HepG2 (cell line): ENCODE results near the gene RASA3. TPM values are rescaled to one million over a fixed set of nuclear protein-coding genes. Genes with fewer than 3 reads are reported as not detected.

ENCODE experiments used
- ATAC-seq: fragments of 200-7000 bp; cut with Tn5 transposase; 3 replicates; pipeline ENCODE4 v1.9.1; 2020; ENCODE audit warnings: mild to moderate bottlenecking, moderate library complexity
- BruUV-seq: library from RNA; stranded (reverse); fragments of 400-500 nt; replicated peaks from 2 replicates; lab custom pipeline; 2021; lab: Mats Ljungman, UMichigan
- CTCF ChIA-PET: fragments of 300-600 bp; formaldehyde crosslinking; extraction: SDS; loops from one replicate; lab custom pipeline; 2021; ENCODE audit warnings: low total read pairs, inconsistent platforms, low intra/inter-chr PET ratio; lab: Yijun Ruan, JAX
- POLR2A ChIA-PET: fragments of 350-600 bp; sonication (Branson Sonifier 250); formaldehyde crosslinking; loops from one replicate; lab custom pipeline; 2020; ENCODE audit warnings: antibody characterized with exemption, inconsistent platforms; lab: Yijun Ruan, JAX
- DNase-seq: peaks from one replicate; pipeline ENCODE4 v3.0.0-alpha.2; 2015; ENCODE audit warnings: low spot score
- FAIRE-seq: peaks from 3 replicates; lab custom pipeline; 2011; peaks lifted over from hg19 to GRCh38; lab: Jason Lieb, UNC
- H2AFZ ChIP-seq: one replicate; pipeline ENCODE4 v1.6.1; 2011; ENCODE audit warnings: low read length, inconsistent platforms
- H3K27ac ChIP-seq: fragments of 300-600 bp; 3 replicates; pipeline ENCODE4 v1.8.0; 2011; ENCODE audit warnings: mixed run types, mild to moderate bottlenecking, mixed read lengths, low read length, inconsistent platforms; ENCODE audit not compliant: insufficient read depth; ENCODE audit errors: extremely low read length
- H3K27me3 ChIP-seq, 2 experiments: fragments of 200-600 bp in 1 of 2; 2 replicates in 1 of 2; 3 replicates in 1 of 2; pipeline versions ENCODE4 v1.6.0 to v1.8.0; 2011; ENCODE audit warnings: low read length in 2 of 2, mild to moderate bottlenecking in 2 of 2, moderate library complexity in 2 of 2, inconsistent platforms in 1 of 2; ENCODE audit not compliant: insufficient read depth in 2 of 2, control insufficient read depth in 1 of 2
- H3K36me3 ChIP-seq, 2 experiments: fragments of 200-600 bp in 1 of 2; replicated peaks in 1 of 2; 2 replicates in 1 of 2; 3 replicates in 1 of 2; pipeline versions ENCODE4 v1.5.1 to v1.8.0; 2011; ENCODE audit warnings: low read length in 2 of 2, inconsistent platforms in 1 of 2; ENCODE audit not compliant: insufficient read depth in 2 of 2, control insufficient read depth in 1 of 2
- H3K4me1 ChIP-seq: 2 replicates; pipeline ENCODE4 v1.5.1; 2012; ENCODE audit warnings: low read length, inconsistent platforms; ENCODE audit not compliant: insufficient read depth
- H3K4me2 ChIP-seq: 2 replicates; pipeline ENCODE4 v1.6.0; 2011; ENCODE audit warnings: low read depth, low read length, inconsistent platforms
- H3K4me3 ChIP-seq, 3 experiments: fragments of 200-600 bp in 1 of 3; sonication (generic), shearing (Covaris generic) in 1 of 3; replicated peaks in 1 of 3; 2 replicates each; pipeline ENCODE4 v1.5.1; 2011 to 2016; ENCODE audit warnings: low read length in 3 of 3, inconsistent platforms in 2 of 3, low read depth in 2 of 3, mild to moderate bottlenecking in 2 of 3, control low read depth in 1 of 3, mixed read lengths in 1 of 3; ENCODE audit not compliant: insufficient read depth in 1 of 3
- H3K79me2 ChIP-seq: one replicate; pipeline ENCODE4 v1.6.1; 2011; ENCODE audit warnings: low read length, inconsistent platforms; ENCODE audit not compliant: insufficient read depth
- H3K9ac ChIP-seq: 2 replicates; pipeline ENCODE4 v1.6.0; 2011; ENCODE audit warnings: mild to moderate bottlenecking, low read depth, low read length, inconsistent platforms; ENCODE audit not compliant: insufficient read depth
- H3K9me3 ChIP-seq: 2 replicates; pipeline ENCODE4 v1.5.1; 2012; ENCODE audit warnings: mild to moderate bottlenecking, low read length
- H4K20me1 ChIP-seq: 2 replicates; pipeline ENCODE4 v1.6.0; 2011; ENCODE audit warnings: inconsistent platforms, mild to moderate bottlenecking, low read length, moderate library complexity; ENCODE audit not compliant: insufficient read depth
- HNRNPL ChIP-seq: fragments of 200-400 bp; formaldehyde crosslinking; IDR thresholded peaks from 2 replicates; pipeline ENCODE4 v1.6.1; 2017; ENCODE audit warnings: mild to moderate bottlenecking, low read depth, low read length
- ISL2 ChIP-seq: sonication (generic); formaldehyde crosslinking; IDR thresholded peaks from 2 replicates; pipeline ENCODE4 v1.5.0; 2020; ENCODE audit warnings: missing genetic modification reagents
- KDM2A ChIP-seq: sonication (generic); formaldehyde crosslinking; IDR thresholded peaks from 2 replicates; pipeline ENCODE4 v1.4.0; 2020; ENCODE audit warnings: low read depth, missing genetic modification reagents, borderline replicate concordance
- NFIB ChIP-seq: sonication (generic); formaldehyde crosslinking; IDR thresholded peaks from 2 replicates; pipeline ENCODE4 v1.9.0; 2021; ENCODE audit warnings: missing genetic modification reagents, mild to moderate bottlenecking, borderline replicate concordance
- NR2F6 ChIP-seq, 2 experiments: IDR thresholded peaks; 2 replicates each; pipeline ENCODE4 v1.6.1; 2016; ENCODE audit warnings: antibody characterized with exemption in 1 of 2, mild to moderate bottlenecking in 1 of 2
- PHF5A ChIP-seq: IDR thresholded peaks from one replicate; pipeline ENCODE4 v1.6.1; 2018; ENCODE audit warnings: low read depth, missing genetic modification reagents; ENCODE audit not compliant: unreplicated experiment
- SATB2 ChIP-seq: sonication (generic); formaldehyde crosslinking; IDR thresholded peaks from 2 replicates; pipeline ENCODE4 v1.5.0; 2020; ENCODE audit warnings: missing genetic modification reagents
- SMARCC2 ChIP-seq: fragments of 450-650 bp; IDR thresholded peaks from 2 replicates; pipeline ENCODE4 v1.6.1; 2017; ENCODE audit warnings: antibody characterized with exemption, mild to moderate bottlenecking
- SRSF1 ChIP-seq: fragments of 200-400 bp; formaldehyde crosslinking; optimal IDR thresholded peaks from 2 replicates; pipeline ENCODE3; 2017; ENCODE audit warnings: mild to moderate bottlenecking, low read depth, low read length, moderate library complexity
- XRCC5 ChIP-seq: fragments of 200-400 bp; formaldehyde crosslinking; optimal IDR thresholded peaks from 2 replicates; pipeline ENCODE3; 2017; ENCODE audit warnings: mild to moderate bottlenecking, low read length
- ZNF543 ChIP-seq: sonication (generic); formaldehyde crosslinking; IDR thresholded peaks from 2 replicates; pipeline ENCODE4 v1.4.0; 2020; ENCODE audit warnings: mild to moderate bottlenecking, missing genetic modification reagents
- ZSCAN25 ChIP-seq: sonication (generic); formaldehyde crosslinking; IDR thresholded peaks from 2 replicates; pipeline ENCODE4 v1.8.0; 2022; ENCODE audit warnings: mild to moderate bottlenecking, missing genetic modification reagents
- WGBS: methylation state at CpG from one replicate; pipeline ENCODE4 v1.1.6; 2017; ENCODE audit warnings: low lambda C conversion rate; 5-methylcytosine and 5-hydroxymethylcytosine counted together
- in situ Hi-C: cut with HindIII; loops from 2 replicates; pipeline ENCODE4 v1.10.0; 2017; ENCODE audit warnings: low pct_unique_long_range_greater_than_20kb; ENCODE audit not compliant: extremely low pct_ligation_motif_present
- intact Hi-C: fragments of 100-400 bp; cut with micrococcal nuclease; formaldehyde crosslinking; loops from one replicate; pipeline ENCODE4 v1.10.0; 2022; ENCODE audit not compliant: unreplicated experiment
- polyA plus RNA-seq, 8 experiments: library from polyadenylated mRNA; depleted of rRNA in 3 of 8; stranded (reverse) in 7 of 8; unstranded in 1 of 8; fragments of >200 nt; fragmentation: Illumina TruSeq in 4 of 8; extraction: Trizol in 4 of 8; gene quantifications; 2 replicates each; pipeline versions ENCODE4 v1.2.1 to v1.2.3, GENCODE V29; 2011 to 2016; ENCODE audit warnings: low read depth in 4 of 8, missing spikeins in 1 of 8, mixed read lengths in 1 of 8; ENCODE audit not compliant: insufficient read depth in 1 of 8
- total RNA-seq, 5 experiments: library from RNA; depleted of rRNA; stranded (reverse); fragments of >200 nt; fragmentation: Illumina TruSeq; extraction: Trizol; gene quantifications; 2 replicates each; pipeline ENCODE4 v1.2.3, GENCODE V29; 2016; ENCODE audit warnings: low read depth in 1 of 5
- TF ChIP-seq, protein P1 (sequence below): sonication (generic); formaldehyde crosslinking; IDR thresholded peaks from 2 replicates; pipeline ENCODE4 v1.4.0; 2020; ENCODE audit warnings: missing genetic modification reagents, borderline replicate concordance

RASA3 gene
- total and polyA plus RNA-seq, 2 of the 13 experiments (the other 11 are each of a cell fraction or from before 2014, with no cell fraction given): 0.05 TPM; not detected in 1

DNA sequence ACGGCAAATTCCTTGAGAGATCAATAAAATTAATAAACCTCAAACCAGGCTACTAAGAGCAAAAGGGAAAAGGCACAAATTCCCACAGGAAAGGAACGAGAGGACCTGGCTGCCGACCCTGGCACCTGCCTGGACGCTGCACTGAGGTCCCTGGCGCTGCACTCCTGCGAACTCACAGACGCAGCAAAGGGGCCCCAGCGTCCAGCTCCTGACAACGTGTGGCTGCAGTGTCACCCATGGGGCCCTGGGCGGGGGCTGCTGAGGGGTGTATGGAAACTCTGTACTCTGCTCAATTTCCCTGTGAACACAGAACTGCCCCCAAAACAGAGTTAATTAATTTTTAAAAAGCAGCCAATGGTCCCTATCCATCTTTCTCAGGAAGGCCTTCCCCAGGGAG, 97.2 kb downstream of the RASA3 start:
- ATAC-seq (peak; percentile 41), DNase-seq (no peak), FAIRE-seq (no peak)
- H3K36me3 ChIP-seq: no peaks in the 10 kb centered on the region
- peaks cover 4 to 32% of the 10 kb centered on the region in 2 experiments; a peak in 3 of 5 replicates for H3K27me3 ChIP-seq
- no peak overlapping the region for H3K27ac ChIP-seq
- intact Hi-C loops: no loop called here
- no peaks in the 10 kb centered on the region for H3K79me2 ChIP-seq
- in situ Hi-C loops: no loop called here
- WGBS: 19% methylated on average over 8 of the region's 10 CpGs
- POLR2A ChIA-PET: no interaction called here
- no TSS peak for BruUV-seq
- TF ChIP-seq ZSCAN25 (CRISPR knock-in tag) (no peak), KDM2A (CRISPR knock-in tag) (no peak), NR2F6 (IDR thresholded peaks at IDR 0.05) (no peak), NR2F6 (CRISPR knock-in tag; IDR thresholded peaks at IDR 0.05) (no peak), NFIB (no peak), ISL2 (CRISPR knock-in tag) (no peak), SRSF1 (no peak), SATB2 (CRISPR knock-in tag) (no peak), ZNF543 (CRISPR knock-in tag) (no peak), XRCC5 (no peak), SMARCC2 (no peak), PHF5A (no peak), HNRNPL (no peak)
- TF ChIP-seq, protein P1, sequence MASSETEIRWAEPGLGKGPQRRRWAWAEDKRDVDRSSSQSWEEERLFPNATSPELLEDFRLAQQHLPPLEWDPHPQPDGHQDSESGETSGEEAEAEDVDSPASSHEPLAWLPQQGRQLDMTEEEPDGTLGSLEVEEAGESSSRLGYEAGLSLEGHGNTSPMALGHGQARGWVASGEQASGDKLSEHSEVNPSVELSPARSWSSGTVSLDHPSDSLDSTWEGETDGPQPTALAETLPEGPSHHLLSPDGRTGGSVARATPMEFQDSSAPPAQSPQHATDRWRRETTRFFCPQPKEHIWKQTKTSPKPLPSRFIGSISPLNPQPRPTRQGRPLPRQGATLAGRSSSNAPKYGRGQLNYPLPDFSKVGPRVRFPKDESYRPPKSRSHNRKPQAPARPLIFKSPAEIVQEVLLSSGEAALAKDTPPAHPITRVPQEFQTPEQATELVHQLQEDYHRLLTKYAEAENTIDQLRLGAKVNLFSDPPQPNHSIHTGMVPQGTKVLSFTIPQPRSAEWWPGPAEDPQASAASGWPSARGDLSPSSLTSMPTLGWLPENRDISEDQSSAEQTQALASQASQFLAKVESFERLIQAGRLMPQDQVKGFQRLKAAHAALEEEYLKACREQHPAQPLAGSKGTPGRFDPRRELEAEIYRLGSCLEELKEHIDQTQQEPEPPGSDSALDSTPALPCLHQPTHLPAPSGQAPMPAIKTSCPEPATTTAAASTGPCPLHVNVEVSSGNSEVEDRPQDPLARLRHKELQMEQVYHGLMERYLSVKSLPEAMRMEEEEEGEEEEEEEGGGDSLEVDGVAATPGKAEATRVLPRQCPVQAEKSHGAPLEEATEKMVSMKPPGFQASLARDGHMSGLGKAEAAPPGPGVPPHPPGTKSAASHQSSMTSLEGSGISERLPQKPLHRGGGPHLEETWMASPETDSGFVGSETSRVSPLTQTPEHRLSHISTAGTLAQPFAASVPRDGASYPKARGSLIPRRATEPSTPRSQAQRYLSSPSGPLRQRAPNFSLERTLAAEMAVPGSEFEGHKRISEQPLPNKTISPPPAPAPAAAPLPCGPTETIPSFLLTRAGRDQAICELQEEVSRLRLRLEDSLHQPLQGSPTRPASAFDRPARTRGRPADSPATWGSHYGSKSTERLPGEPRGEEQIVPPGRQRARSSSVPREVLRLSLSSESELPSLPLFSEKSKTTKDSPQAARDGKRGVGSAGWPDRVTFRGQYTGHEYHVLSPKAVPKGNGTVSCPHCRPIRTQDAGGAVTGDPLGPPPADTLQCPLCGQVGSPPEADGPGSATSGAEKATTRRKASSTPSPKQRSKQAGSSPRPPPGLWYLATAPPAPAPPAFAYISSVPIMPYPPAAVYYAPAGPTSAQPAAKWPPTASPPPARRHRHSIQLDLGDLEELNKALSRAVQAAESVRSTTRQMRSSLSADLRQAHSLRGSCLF (CRISPR knock-in tag): no peak
- TF ChIP-seq, all 625 proteins: peak for 0
- no peaks in the 10 kb centered on the region for H3K9me3 ChIP-seq
- no peaks in the 10 kb centered on the region for H4K20me1 ChIP-seq
- H3K4me2 ChIP-seq: no peak overlapping the region
- H3K4me1 ChIP-seq: no peaks in the 10 kb centered on the region
- CTCF ChIA-PET: no interaction called here
- H3K4me3 ChIP-seq: no peak overlapping the region
- H3K9ac ChIP-seq: no peak overlapping the region
- no peak overlapping the region for H2AFZ ChIP-seq
